ENCODE measurements around the gene SLC39A5. TPM values are rescaled to one million over a fixed set of nuclear protein-coding genes. Genes with fewer than 3 reads are reported as not detected.
A peak's percentile ranks its signal among the peaks of the same experiment; 100 is the strongest.
"Not testable (repeated sequence)": the region's sequence is repeated elsewhere in the genome, so short reads cannot be mapped to it uniquely, and the experiment has no call there.

The SLC39A5 gene
- polyA plus RNA-seq, 3 donors: 73.2 to 87.0 (median 81.7) TPM

DNA sequence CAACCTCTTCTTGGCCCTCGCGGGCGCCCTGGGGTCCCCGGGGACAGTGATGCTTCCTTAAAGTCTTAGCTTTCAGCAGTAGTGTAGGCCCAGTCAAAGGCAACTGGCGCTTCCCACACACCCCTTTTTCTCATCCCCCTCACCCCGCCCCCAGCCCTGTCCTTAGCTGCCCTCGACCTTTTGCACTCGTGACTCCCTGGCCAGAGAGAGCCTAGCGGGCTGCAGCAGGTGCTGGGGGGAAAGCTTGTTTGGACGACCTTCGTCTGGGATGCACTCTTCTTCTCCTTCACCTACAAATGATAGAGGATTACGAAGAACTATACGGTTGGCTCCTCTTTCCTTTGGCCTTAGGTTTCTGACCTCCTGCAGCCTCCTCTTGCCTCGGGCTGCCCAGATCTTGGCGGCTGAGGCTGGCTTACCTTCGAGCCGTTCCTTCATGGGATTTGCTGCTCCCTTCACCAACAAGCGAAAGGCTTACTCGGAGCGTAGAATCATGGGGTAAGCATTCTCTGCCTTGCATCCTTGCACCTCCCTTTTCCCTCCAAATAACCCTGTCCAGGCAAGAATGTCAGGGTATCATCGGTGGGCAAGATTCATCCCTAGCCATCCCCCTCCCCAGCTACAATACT is 37.7 kb downstream of the SLC39A5 start:
- no peak for DNase-seq

DNA sequence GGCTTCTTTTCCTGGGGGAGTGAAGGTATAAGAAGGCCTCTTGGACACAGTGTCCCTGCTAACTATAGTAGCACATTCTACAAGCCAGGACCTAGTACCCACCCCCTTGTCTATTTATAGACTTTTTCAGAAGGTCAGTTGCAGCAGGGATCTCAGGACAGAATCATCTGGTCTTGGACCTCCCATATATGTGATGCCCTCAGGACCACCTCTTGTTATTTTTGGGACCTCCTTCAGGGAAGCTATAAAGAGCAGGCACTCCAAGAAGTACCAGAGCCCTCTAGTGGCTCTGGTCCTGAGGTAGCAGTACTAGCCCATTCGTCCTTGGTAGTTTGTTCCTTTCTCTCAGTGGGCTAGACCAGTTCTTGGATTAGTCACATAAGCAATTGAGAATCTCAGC is 41.2 kb downstream of the SLC39A5 start:
- DNase-seq: peak; percentile 12

DNA sequence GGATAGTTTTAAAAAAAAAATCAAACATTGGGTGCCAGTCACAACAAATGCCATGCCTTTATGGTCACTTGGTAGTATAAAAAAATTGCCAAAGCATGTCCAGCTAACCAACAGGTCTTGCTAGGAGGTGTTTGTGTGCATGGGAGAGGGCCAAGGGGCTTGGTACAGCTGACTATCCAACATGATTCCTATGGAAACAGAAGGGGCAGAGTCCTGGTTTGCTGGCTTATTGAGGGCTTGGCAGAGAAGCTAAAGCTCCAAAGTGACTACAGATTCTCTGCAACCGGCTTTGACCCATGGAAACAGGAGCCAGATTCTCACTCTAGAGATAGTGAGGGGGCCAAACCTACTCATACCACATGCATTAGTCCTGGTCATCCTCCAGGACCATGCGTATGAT is 42.6 kb downstream of the SLC39A5 start:
- DNase-seq: not testable (repeated sequence)

DNA sequence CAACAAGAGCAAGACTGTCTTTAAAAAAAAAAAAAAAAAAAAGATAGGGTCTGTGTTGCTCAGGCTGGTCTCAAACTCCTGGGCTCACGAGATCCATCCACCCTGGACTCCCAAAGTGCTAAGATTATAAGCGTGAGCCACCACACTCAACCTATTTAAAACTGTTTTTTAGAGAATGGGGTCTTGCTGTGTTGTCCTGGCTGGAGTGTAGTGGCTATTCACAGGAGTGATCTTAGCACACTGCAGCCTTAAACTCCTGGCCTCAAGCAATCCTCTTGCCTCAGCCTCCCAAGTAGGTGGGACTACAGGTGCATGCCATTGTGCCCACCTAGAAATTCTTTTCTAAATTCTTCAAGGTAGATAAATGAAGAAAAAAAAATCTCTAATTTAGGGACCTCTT is 44.4 kb downstream of the SLC39A5 start:
- no peak for DNase-seq

DNA sequence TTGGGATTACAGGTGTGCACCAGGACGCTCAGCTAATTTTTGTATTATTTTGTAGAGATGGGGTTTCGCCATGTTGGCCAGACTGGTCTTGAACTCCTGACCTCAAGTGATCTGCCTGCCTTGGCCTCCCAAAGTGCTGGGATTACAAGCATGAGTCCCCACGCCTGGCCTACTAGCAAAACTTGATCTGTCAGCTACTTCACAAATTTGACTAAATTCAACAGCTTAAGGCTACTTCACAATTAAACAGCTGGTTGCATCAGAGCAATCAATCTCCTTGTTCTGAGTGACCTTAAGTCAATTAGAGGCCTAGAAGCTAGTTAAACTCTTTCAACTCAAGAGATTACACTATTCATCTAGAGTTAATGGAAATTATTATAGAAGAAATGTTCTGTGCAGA is 49.1 kb downstream of the SLC39A5 start:
- no peak for DNase-seq

DNA sequence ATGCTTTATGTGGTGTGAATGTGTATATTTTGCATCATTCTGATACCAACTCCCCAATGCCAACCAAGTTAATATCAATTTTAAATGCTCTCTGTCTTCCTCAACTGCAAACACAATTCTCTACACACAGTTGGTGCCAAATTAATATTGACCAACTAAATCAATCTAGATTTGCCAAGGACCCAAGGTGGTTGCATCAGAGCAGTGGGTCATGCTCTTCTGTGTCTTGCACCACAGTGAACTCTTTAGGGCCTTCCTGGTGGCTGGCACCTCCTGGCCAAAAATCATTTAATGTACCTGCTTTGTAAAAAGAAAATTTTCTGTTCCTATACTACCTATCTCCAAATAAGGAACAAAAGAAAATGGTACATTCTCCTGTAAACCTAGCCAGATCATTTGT is 51.0 kb downstream of the SLC39A5 start:
- DNase-seq: no peak

DNA sequence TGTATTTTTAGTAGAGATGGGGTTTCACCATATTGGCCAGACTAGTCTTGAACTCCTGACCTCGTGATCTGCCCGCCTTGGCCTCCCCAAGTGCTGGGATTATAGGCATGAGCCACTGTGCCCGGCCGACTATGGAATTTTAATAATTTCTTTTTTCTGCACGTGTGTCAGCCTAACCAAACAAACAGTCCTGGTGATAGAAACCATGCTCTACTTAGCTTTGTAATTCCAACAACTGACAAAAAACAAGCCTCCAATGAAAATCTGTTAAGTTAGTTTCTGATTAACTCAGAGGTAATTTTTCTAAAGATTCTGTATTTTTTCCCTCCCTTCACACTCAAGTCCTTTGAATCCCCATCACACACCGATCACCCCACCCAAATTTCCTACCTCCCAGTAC is 52.2 kb downstream of the SLC39A5 start:
- DNase-seq: no peak

DNA sequence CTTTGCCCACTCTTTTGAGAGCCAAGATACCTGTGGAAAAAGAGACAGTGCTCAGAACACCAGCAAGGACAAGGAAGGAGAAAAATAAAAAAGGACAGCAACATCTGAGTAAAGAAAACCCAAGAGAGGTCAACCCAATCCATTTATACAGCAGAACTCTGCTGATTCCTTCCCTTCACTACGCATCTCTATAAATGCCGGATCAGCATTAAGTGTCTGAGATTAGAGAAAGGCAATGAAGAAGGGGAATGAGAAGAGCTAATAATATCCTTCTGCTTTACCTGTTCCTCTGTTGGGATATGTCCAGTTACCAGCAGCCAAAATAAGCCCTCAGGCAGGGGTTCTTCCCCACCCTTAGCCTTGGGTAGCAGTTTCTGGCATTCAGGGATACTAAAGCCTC is 52.7 kb downstream of the SLC39A5 start:
- no peak for DNase-seq

DNA sequence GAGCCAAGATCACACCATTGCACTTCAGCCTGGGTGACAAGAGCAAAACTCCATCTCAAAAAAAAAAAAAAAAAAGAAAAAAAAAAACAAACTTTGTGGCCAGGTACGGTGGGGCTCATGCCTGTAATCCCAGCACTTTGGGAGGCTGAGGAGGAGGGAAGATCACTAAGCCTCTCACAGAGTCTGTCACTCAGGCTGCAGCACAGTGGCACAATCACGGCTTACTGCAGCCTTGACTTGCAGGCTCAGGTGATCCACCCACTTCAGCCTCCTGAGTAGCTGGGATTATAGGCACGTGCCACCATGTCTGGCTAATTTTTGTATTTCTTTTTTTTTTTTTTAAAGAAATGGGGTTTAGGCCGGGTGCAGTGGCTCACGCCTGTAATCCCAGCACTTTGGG is 54.4 kb downstream of the SLC39A5 start:
- DNase-seq: not testable (repeated sequence)

DNA sequence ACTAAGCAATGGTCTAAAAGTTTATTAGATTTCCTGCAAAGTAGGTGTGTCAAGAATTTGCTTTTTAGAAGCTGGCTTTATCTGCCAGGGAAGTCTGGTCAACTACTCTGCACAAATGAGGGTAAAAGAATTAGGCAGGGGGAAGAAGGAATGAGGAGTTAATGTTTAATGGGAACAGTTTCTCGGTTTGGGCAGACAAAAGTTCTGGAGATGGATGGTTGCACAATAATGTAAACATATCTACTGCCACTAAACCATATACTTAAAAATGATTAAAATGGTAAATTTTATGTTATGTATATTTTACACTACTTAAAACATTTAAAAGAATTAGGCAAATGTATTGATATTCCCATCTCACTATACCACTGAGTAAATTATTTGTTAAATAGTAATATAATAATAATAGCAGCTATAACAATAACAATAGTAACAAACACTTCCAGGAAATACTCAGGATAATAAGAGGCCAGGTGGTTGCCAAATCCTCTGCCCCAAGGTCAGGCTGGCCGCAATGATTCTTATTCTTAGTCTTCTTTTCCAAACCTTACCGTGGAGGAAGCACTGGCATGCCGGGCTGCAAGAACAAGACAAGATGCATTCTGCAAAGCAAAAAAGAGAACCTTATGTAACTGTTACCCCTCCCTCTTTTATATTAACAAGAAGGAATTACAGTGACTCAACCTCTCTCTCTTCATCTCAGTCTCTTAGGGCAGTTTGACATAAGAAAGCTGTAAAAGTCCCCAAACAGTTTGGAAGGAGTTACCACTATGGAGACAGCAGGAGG is 56.4 kb downstream of the SLC39A5 start:
- no peak for DNase-seq

Other genes with a start within 250 kb of the SLC39A5 start
- gene SUOX, start 232.8 kb upstream of the SLC39A5 start, polyA plus RNA-seq (ENCODE audit: insufficient read length in 3 of 3): 10 to 100 TPM; 49.5 to 56.8 (median 53.3) TPM
- gene IKZF4, start 209.0 kb upstream of the SLC39A5 start, polyA plus RNA-seq (ENCODE audit: insufficient read length in 3 of 3): 10 to 100 TPM; 15.8 to 23.6 (median 20.1) TPM
- gene RPS26, start 188.1 kb upstream of the SLC39A5 start, polyA plus RNA-seq (ENCODE audit: insufficient read length in 3 of 3): 100 to 1,000 TPM; 366 to 522 (median 513) TPM
- 100 to 1,000 TPM in 2 of 3 donors, 10 to 100 TPM in 1; 70.3 to 125 (median 113) TPM for gene ERBB3, start 149.9 kb upstream of the SLC39A5 start, polyA plus RNA-seq (ENCODE audit: insufficient read length in 3 of 3)
- 100 to 1,000 TPM; 140 to 173 (median 148) TPM for gene PA2G4, start 125.5 kb upstream of the SLC39A5 start, polyA plus RNA-seq (ENCODE audit: insufficient read length in 3 of 3)
- 1,000 to 10,000 TPM; 4,623 to 5,799 (median 4,745) TPM for gene RPL41, start 113.4 kb upstream of the SLC39A5 start, polyA plus RNA-seq (ENCODE audit: insufficient read length in 3 of 3)
- 1 to 10 TPM; 6.1 to 7.4 (median 6.9) TPM for gene ZC3H10, start 111.8 kb upstream of the SLC39A5 start, polyA plus RNA-seq (ENCODE audit: insufficient read length in 3 of 3)
- 10 to 100 TPM; 79.5 to 86.3 (median 81.9) TPM for gene ESYT1, start 101.8 kb upstream of the SLC39A5 start, polyA plus RNA-seq (ENCODE audit: insufficient read length in 3 of 3)
- 100 to 1,000 TPM; 158 to 186 (median 174) TPM for gene MYL6B, start 77.5 kb upstream of the SLC39A5 start, polyA plus RNA-seq (ENCODE audit: insufficient read length in 3 of 3)
- 1,000 to 10,000 TPM; 1,644 to 2,112 (median 1,781) TPM for gene MYL6, start 71.7 kb upstream of the SLC39A5 start, polyA plus RNA-seq (ENCODE audit: insufficient read length in 3 of 3)
- 100 to 1,000 TPM; 116 to 152 (median 133) TPM for gene SMARCC2, start 40.6 kb upstream of the SLC39A5 start, polyA plus RNA-seq (ENCODE audit: insufficient read length in 3 of 3)
- gene RNF41, start 8.1 kb upstream of the SLC39A5 start, polyA plus RNA-seq (ENCODE audit: insufficient read length in 3 of 3): 10 to 100 TPM; 43.8 to 50.1 (median 47.2) TPM
- gene NABP2, start 5.7 kb upstream of the SLC39A5 start, polyA plus RNA-seq (ENCODE audit: insufficient read length in 3 of 3): 10 to 100 TPM; 28.2 to 30.5 (median 28.3) TPM
- gene ANKRD52, start 28.3 kb downstream of the SLC39A5 start, polyA plus RNA-seq (ENCODE audit: insufficient read length in 3 of 3): 10 to 100 TPM; 32.8 to 40.5 (median 39.0) TPM
- 10 to 100 TPM; 16.3 to 25.5 (median 19.6) TPM for gene COQ10A, start 36.9 kb downstream of the SLC39A5 start, polyA plus RNA-seq (ENCODE audit: insufficient read length in 3 of 3)
- 100 to 1,000 TPM; 202 to 237 (median 212) TPM for gene CS, start 70.3 kb downstream of the SLC39A5 start, polyA plus RNA-seq (ENCODE audit: insufficient read length in 3 of 3)
- 100 to 1,000 TPM; 160 to 182 (median 172) TPM for gene CNPY2, start 85.9 kb downstream of the SLC39A5 start, polyA plus RNA-seq (ENCODE audit: insufficient read length in 3 of 3)
- gene PAN2, start 103.9 kb downstream of the SLC39A5 start, polyA plus RNA-seq (ENCODE audit: insufficient read length in 3 of 3): 100 to 1,000 TPM in 1 of 3 donors, 10 to 100 TPM in 2; 82.4 to 140 (median 98.9) TPM
- 1 to 10 TPM in 2 of 3 donors, under 1 TPM in 1; 0.85 to 1.1 (median 1.0) TPM for gene IL23A, start 108.8 kb downstream of the SLC39A5 start, polyA plus RNA-seq (ENCODE audit: insufficient read length in 3 of 3)
- 100 to 1,000 TPM in 2 of 3 donors, 10 to 100 TPM in 1; 73.4 to 152 (median 139) TPM for gene STAT2, start 130.1 kb downstream of the SLC39A5 start, polyA plus RNA-seq (ENCODE audit: insufficient read length in 3 of 3)
- under 1 TPM; 0.10 to 0.13 (median 0.11) TPM for gene APOF, start 132.8 kb downstream of the SLC39A5 start, polyA plus RNA-seq (ENCODE audit: insufficient read length in 3 of 3)
- 10 to 100 TPM; 44.4 to 47.0 (median 46.2) TPM for gene TIMELESS, start 219.4 kb downstream of the SLC39A5 start, polyA plus RNA-seq (ENCODE audit: insufficient read length in 3 of 3)
- gene MIP, start 224.6 kb downstream of the SLC39A5 start, polyA plus RNA-seq (ENCODE audit: insufficient read length in 3 of 3): under 1 TPM in 1 of 3 donors, not detected in 2; 0.21 TPM
- 1 to 10 TPM; 3.8 to 7.8 (median 6.9) TPM for gene SPRYD4, start 238.5 kb downstream of the SLC39A5 start, polyA plus RNA-seq (ENCODE audit: insufficient read length in 3 of 3)

All from renal pelvis (tissue), 4 donors.